ENCODE results near the gene TTBK1. TPM values are rescaled to one million over a fixed set of nuclear protein-coding genes. Genes with fewer than 3 reads are reported as not detected.
A peak's percentile ranks its signal among the peaks of the same experiment; 100 is the strongest.

TTBK1 gene
- total RNA-seq, 1 experiment from 2014 or later = 0.68 TPM

- TF ChIP-seq SMAD4 (CRISPR knock-in tag; IDR thresholded peaks at IDR 0.05) (no peak), ZNF423 (CRISPR knock-in tag; IDR thresholded peaks at IDR 0.05) (0 out of 2 replicates have a peak, but pooled peaks have one; percentile 18), JUN (CRISPR knock-in tag; IDR thresholded peaks at IDR 0.05) (no peak), ZNF138 (CRISPR knock-in tag; conservative IDR thresholded peaks at IDR 0.05) (no peak), SOX15 (CRISPR knock-in tag; IDR thresholded peaks at IDR 0.05) (no peak), ZMAT4 (CRISPR knock-in tag; IDR thresholded peaks at IDR 0.05) (no peak), ZNF121 (CRISPR knock-in tag; IDR thresholded peaks at IDR 0.05) (no peak), ZNF671 (CRISPR knock-in tag; IDR thresholded peaks at IDR 0.05) (no peak), RELA (CRISPR knock-in tag; IDR thresholded peaks at IDR 0.05; ENCODE audit: borderline replicate concordance) (no peak), TP53 (CRISPR knock-in tag; IDR thresholded peaks at IDR 0.05) (no peak), RORB (CRISPR knock-in tag; IDR thresholded peaks at IDR 0.05) (no peak), ATF3 (CRISPR knock-in tag; conservative IDR thresholded peaks at IDR 0.05) (no peak), AR (CRISPR knock-in tag; IDR thresholded peaks at IDR 0.05) (no peak), ATF6 (CRISPR knock-in tag; IDR thresholded peaks at IDR 0.05) (no peak), NR1H2 (CRISPR knock-in tag; IDR thresholded peaks at IDR 0.05) (no peak), PRDM15 (CRISPR knock-in tag; IDR thresholded peaks at IDR 0.05) (no peak; the same call in 1 of the 2 replicates), ESRRA (CRISPR knock-in tag; IDR thresholded peaks at IDR 0.05; ENCODE audit: borderline replicate concordance) (no peak), E2F1 (CRISPR knock-in tag; IDR thresholded peaks at IDR 0.05) (no peak), EMX1 (CRISPR knock-in tag; IDR thresholded peaks at IDR 0.05) (no peak), NFE2L1 (CRISPR knock-in tag; IDR thresholded peaks at IDR 0.05) (no peak; the same call in 1 of the 2 replicates)
- TF ChIP-seq, protein P1, sequence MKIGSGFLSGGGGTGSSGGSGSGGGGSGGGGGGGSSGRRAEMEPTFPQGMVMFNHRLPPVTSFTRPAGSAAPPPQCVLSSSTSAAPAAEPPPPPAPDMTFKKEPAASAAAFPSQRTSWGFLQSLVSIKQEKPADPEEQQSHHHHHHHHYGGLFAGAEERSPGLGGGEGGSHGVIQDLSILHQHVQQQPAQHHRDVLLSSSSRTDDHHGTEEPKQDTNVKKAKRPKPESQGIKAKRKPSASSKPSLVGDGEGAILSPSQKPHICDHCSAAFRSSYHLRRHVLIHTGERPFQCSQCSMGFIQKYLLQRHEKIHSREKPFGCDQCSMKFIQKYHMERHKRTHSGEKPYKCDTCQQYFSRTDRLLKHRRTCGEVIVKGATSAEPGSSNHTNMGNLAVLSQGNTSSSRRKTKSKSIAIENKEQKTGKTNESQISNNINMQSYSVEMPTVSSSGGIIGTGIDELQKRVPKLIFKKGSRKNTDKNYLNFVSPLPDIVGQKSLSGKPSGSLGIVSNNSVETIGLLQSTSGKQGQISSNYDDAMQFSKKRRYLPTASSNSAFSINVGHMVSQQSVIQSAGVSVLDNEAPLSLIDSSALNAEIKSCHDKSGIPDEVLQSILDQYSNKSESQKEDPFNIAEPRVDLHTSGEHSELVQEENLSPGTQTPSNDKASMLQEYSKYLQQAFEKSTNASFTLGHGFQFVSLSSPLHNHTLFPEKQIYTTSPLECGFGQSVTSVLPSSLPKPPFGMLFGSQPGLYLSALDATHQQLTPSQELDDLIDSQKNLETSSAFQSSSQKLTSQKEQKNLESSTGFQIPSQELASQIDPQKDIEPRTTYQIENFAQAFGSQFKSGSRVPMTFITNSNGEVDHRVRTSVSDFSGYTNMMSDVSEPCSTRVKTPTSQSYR (CRISPR knock-in tag; IDR thresholded peaks at IDR 0.05) = 0 out of 2 replicates have a peak, but pooled peaks have one; percentile 24
- TF ChIP-seq, protein P2, sequence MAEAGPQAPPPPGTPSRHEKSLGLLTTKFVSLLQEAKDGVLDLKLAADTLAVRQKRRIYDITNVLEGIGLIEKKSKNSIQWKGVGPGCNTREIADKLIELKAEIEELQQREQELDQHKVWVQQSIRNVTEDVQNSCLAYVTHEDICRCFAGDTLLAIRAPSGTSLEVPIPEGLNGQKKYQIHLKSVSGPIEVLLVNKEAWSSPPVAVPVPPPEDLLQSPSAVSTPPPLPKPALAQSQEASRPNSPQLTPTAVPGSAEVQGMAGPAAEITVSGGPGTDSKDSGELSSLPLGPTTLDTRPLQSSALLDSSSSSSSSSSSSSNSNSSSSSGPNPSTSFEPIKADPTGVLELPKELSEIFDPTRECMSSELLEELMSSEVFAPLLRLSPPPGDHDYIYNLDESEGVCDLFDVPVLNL (CRISPR knock-in tag; IDR thresholded peaks at IDR 0.05; ENCODE audit: borderline replicate concordance, low read depth) = no peak
- TF ChIP-seq, protein P3, sequence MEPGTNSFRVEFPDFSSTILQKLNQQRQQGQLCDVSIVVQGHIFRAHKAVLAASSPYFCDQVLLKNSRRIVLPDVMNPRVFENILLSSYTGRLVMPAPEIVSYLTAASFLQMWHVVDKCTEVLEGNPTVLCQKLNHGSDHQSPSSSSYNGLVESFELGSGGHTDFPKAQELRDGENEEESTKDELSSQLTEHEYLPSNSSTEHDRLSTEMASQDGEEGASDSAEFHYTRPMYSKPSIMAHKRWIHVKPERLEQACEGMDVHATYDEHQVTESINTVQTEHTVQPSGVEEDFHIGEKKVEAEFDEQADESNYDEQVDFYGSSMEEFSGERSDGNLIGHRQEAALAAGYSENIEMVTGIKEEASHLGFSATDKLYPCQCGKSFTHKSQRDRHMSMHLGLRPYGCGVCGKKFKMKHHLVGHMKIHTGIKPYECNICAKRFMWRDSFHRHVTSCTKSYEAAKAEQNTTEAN (CRISPR knock-in tag; IDR thresholded peaks at IDR 0.05) = 0 out of 2 replicates have a peak, but pooled peaks have one; percentile 36
Observed at GRCh38 chr6:43308101-43308989, 65.1 kb downstream of the TTBK1 start, which contains the start of gene CRIP3 (continued).

Measured in WTC11 (cell line).